ENCODE data around the gene RRP1B.

The RRP1B gene

DNA sequence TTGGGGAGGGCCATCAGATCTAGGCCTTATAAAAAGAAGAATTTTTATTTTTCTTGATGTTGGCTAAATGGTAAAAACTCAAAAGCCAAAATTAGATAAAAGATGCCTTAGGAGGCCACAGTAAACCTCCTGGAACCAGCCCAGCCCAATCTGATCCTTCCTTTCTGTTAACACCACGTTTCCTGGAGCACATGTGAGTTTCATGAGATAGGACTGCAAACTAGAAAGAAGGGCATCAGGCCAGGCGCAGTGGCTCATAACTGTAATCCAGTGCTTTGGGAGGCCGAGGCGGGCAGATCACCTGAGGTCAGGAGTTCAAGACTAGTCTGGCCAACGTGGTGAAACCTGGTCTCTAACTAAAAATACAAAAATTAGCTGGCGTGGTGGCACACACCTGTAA, 6.7 kb upstream of the RRP1B start:
- DNase-seq (ENCODE audit: extremely low read depth, low read depth), result no peak
- TF ChIP-seq, protein P1, sequence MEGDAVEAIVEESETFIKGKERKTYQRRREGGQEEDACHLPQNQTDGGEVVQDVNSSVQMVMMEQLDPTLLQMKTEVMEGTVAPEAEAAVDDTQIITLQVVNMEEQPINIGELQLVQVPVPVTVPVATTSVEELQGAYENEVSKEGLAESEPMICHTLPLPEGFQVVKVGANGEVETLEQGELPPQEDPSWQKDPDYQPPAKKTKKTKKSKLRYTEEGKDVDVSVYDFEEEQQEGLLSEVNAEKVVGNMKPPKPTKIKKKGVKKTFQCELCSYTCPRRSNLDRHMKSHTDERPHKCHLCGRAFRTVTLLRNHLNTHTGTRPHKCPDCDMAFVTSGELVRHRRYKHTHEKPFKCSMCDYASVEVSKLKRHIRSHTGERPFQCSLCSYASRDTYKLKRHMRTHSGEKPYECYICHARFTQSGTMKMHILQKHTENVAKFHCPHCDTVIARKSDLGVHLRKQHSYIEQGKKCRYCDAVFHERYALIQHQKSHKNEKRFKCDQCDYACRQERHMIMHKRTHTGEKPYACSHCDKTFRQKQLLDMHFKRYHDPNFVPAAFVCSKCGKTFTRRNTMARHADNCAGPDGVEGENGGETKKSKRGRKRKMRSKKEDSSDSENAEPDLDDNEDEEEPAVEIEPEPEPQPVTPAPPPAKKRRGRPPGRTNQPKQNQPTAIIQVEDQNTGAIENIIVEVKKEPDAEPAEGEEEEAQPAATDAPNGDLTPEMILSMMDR (IDR thresholded peaks at IDR 0.05; ENCODE audit: low read depth, low read length), result no peak

DNA sequence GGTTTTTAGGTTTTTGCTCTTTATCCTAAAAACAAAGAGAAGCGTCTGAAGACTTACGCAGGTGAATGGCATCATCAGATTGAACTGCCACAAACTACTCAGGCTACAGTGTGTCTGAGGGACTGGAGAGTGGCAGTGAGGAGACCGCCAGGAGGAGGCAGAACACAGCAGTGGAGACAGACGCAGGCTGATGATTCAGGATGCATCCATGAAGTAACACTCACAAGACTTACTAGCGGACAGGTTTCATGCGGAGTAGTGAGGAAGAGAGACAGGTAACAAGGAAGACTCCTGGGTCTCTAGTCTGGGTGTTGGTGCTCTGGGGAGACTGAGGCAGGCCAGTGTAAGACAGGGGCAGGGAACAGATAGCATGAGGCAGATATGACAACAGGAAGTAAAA, 5.7 kb upstream of the RRP1B start:
- no peak for DNase-seq (ENCODE audit: extremely low read depth, low read depth)
- TF ChIP-seq, protein P1 (IDR thresholded peaks at IDR 0.05; ENCODE audit: low read depth, low read length), result no peak

DNA sequence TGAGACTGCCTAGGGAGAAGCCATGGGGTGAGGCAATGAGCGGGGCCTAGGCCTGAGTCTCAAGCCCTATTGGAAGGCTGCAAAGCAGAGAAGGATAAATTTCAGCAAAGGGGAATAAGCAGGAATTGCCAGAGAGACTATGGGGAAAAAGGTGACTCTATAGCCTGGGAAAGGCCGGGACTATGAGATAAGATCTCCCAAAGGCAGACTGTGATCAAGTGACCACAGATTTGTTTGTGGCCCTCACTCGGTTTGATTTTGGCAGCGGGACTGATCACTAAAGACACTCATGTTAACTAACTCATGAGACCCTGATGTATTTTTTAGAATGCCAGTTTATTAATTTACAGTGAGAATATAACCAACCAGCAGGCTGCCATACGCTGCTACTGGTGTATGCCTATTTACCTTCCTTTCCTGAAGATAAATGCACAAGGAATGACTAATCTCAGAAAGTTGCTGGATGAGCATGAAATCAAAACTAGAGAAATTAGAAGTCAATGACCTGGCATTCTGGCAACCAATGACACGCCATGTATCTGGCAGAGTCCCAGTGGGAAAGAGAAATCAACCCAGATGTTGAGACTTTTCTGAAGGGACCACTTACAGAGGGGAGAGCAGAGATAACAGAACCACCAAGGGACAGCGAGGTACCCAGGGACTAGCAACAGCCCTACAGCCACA, 4.4 kb upstream of the RRP1B start:
- no peak for DNase-seq (ENCODE audit: extremely low read depth, low read depth)
- TF ChIP-seq, protein P1 (IDR thresholded peaks at IDR 0.05; ENCODE audit: low read depth, low read length), result no peak

DNA sequence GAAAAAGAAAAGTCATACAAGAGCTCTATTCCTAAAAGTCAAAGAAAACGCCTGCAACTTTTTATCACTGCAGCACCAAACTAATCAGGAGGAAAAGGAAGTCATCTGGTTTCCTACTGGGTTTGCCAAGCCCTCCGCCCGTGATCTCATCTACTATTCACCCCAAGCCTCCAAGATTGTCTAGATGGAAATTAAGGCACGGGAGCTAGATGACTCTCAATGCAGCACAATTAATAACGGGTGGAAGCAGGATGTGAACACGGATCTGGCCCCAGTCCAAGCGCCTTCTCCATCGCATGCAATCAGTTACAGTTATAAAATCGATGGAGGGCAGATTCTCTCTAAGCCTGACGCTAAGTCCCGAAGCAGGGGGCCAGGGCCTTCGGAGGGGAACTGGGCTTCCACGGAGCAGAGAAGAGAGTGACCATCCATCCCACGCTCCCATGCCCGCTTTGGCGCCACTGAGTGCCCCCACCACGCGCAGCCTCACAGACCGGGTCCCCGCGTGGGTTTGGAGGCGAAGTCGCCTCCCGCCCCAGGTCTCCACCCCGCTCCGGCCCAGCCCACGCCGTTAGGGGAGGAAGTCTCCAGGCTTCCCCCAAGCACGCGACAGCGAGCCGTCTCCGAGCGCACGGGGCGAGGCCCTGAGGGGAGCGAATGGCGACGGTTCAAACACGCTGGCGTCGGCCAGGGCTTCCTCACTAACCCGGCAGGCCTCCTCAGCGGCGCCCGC, 1.8 kb upstream of the RRP1B start:
- no peak for DNase-seq (ENCODE audit: extremely low read depth, low read depth)
- TF ChIP-seq, protein P1 (IDR thresholded peaks at IDR 0.05; ENCODE audit: low read depth, low read length), result no peak

DNA sequence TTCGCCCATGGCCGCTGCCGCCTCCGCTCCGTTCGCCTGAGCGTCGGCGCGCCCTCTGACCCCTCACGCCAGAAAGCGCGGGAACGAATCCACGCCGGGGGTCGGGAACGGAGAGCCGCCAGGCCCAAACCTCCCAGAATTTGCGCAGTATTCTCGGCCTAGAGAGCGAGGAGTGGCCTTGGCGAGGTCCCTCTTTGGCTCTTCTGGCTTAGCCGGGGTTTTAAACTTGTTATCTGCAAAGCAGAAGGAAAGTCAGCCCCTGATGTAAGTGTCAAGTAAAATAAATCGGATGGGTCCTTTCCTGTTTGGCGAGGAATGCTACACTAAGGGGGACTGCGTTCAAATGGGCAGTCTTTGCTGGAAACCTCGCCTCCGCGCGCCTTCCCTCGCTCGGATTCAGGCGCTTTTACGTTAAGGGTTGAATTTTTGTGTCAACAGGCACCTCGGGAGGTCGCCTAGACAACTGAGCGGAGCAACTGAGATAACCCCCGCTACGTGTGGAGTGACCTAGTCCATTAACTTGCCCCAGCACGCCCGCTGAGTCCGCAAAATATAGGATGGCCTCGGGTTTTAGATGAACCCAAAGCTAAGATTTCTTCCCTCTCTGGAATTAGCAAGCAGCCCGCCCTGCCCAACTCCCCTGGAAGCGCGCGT, 1.1 kb upstream of the RRP1B start:
- TF ChIP-seq, protein P1 (IDR thresholded peaks at IDR 0.05; ENCODE audit: low read depth, low read length), result no peak
- no peak for DNase-seq (ENCODE audit: extremely low read depth, low read depth)

DNA sequence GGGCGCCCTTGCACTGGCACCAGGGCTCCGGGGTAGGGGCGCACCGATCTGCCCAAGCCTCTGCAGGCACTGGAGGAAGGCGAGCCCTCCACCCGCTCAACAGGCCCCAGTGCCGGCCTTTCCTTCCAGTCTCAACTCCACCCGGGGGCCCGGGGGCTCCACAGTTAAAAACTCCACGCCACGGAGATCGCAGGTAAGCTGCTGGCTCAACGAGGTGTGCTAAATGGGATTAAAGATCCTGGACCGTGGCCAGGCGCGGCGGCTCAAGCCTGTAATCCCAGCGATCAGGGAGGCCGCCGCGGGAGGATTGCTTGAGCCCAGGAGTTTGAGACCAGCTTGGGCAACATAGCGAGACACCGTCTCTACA, 608 bp upstream of the RRP1B start:
- no peak for DNase-seq (ENCODE audit: extremely low read depth, low read depth)
- TF ChIP-seq, protein P1 (IDR thresholded peaks at IDR 0.05; ENCODE audit: low read depth, low read length), result no peak

DNA sequence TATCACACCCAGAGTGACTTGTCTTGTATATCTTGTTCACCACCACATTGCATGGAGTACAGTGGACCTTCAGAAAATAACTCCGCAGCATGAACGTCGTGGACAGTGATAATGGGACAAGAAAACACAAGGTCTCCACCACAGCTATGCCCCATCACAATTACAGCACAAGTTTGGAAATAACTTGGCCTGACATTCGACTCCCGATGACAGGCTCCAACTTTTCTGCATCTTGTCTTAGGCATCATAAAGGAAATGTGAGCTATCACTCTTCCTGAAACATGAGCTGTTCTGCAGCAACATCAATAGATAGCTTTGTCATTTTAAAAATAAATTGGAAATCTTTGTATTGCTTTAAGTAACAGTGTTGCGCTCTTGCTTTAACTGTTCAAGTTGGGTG, 2.9 kb downstream of the RRP1B start:
- TF ChIP-seq, protein P1 (IDR thresholded peaks at IDR 0.05; ENCODE audit: low read depth, low read length), result no peak
- no peak for DNase-seq (ENCODE audit: extremely low read depth, low read depth)
